Stimulated activated CD8-positive, alpha-beta memory T cell treated with anti-CD3 and anti-CD28 coated beads, Interleukin-7, amount 100 ng/mL, for 4 hours (primary cell): Measurements from ENCODE around the gene RRP1B.
"Not testable (repeated sequence)": the region's sequence is repeated elsewhere in the genome, so short reads cannot be mapped to it uniquely, and the experiment has no call there.

Experiments used
- DNase-seq, 2 donors: peaks; one replicate each; pipeline ENCODE4 v3.0.0-alpha.2; 2020; ENCODE audit warnings: low read depth in 2 of 2

Gene RRP1B

GRCh38 chr21:43669828-43670605 lies 10.7 kb downstream of the RRP1B start:
- DNase-seq, result no peak

- DNase-seq, result no peak
Observed at GRCh38 chr21:43675871-43676270, 16.5 kb downstream of the RRP1B start.

- no peak for DNase-seq
Observed at GRCh38 chr21:43676391-43676790, 17.0 kb downstream of the RRP1B start.

GRCh38 chr21:43679951-43680350 lies 20.6 kb downstream of the RRP1B start:
- DNase-seq, result no peak

- not testable (repeated sequence) for DNase-seq
Observed at GRCh38 chr21:43680421-43680820, 21.1 kb downstream of the RRP1B start.

GRCh38 chr21:43681650-43682049 lies 22.3 kb downstream of the RRP1B start:
- DNase-seq, result no peak

GRCh38 chr21:43684424-43684823 lies 25.1 kb downstream of the RRP1B start:
- DNase-seq, result no peak

GRCh38 chr21:43686811-43687565 lies 27.6 kb downstream of the RRP1B start:
- no peak for DNase-seq

- no peak for DNase-seq
Observed at GRCh38 chr21:43687566-43688399, 28.4 kb downstream of the RRP1B start.

GRCh38 chr21:43688906-43689305 lies 29.5 kb downstream of the RRP1B start:
- DNase-seq, result no peak

GRCh38 chr21:43689556-43690337 lies 30.4 kb downstream of the RRP1B start:
- DNase-seq, result no peak

- no peak for DNase-seq
Observed at GRCh38 chr21:43690346-43690745, 31.0 kb downstream of the RRP1B start.

- DNase-seq, result no peak
Observed at GRCh38 chr21:43691086-43691795, 31.9 kb downstream of the RRP1B start.

- no peak for DNase-seq
Observed at GRCh38 chr21:43691801-43692200, 32.4 kb downstream of the RRP1B start.

GRCh38 chr21:43692949-43693348 lies 33.6 kb downstream of the RRP1B start:
- no peak for DNase-seq

- DNase-seq, result no peak
Observed at GRCh38 chr21:43693981-43694380, 34.6 kb downstream of the RRP1B start.

- no peak for DNase-seq
Observed at GRCh38 chr21:43694437-43695079, 35.2 kb downstream of the RRP1B start.

- DNase-seq, result no peak
Observed at GRCh38 chr21:43696214-43696613, 36.9 kb downstream of the RRP1B start.

- DNase-seq, result no peak
Observed at GRCh38 chr21:43697758-43698643, 38.6 kb downstream of the RRP1B start.

GRCh38 chr21:43699492-43699777 lies 40.1 kb downstream of the RRP1B start:
- not testable (repeated sequence) for DNase-seq
